Left forelimb (tissue), 1 donor: ENCODE data around the gene AGAP6.
"Not testable (repeated sequence)": the region's sequence is repeated elsewhere in the genome, so short reads cannot be mapped to it uniquely, and the experiment has no call there.

ENCODE experiments used
- DNase-seq: peaks from one replicate; pipeline ENCODE4 v3.0.0-alpha.2; 2018; ENCODE audit warnings: low spot score

Gene AGAP6

GRCh38 chr10:49988376-49988775 is at the start of gene AGAP6:
Gene AGAP6 (plus strand): TSS chr10:49988406. CDS start chr10:49988716, 310 bp downstream.
- DNase-seq: not testable (repeated sequence)

- peak; percentile 86 for DNase-seq
These were observed 46.5 kb upstream of the AGAP6 start, which contains the start of the genes PARG and TIMM23B for GRCh38 chr10:49941447-49942338. Gene PARG (minus strand): TSS chr10:49942027. CDS start chr10:49941725, 302 bp downstream. Gene TIMM23B (plus strand): TSS chr10:49942053. CDS start chr10:49942195, 142 bp downstream.

GRCh38 chr10:49942339-49942705 is 45.9 kb upstream of the AGAP6 start:
- not testable (repeated sequence) for DNase-seq

- not testable (repeated sequence) for DNase-seq
These were observed 44.6 kb upstream of the AGAP6 start for GRCh38 chr10:49943607-49944006.

DNA sequence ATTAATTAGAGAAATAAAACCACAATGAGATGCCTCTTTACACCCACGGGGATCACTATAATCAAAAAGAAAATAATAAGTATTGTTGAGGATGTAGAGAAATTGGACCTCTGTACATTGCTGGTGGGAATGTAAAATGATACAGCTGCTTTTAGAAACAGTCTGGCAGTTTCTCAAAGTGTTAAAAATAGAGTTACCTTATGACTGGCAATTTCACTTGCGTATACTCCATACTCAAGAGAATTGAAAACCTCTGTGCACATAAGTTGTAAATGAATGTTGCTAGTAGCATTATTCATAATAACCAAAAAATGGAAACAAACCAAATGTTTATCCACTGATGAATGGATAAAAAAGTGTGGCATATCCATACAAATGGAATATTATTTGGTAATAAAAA is 40.1 kb upstream of the AGAP6 start:
- not testable (repeated sequence) for DNase-seq

GRCh38 chr10:49948737-49949136 is 39.5 kb upstream of the AGAP6 start:
- not testable (repeated sequence) for DNase-seq

GRCh38 chr10:49952006-49952405 is 36.2 kb upstream of the AGAP6 start:
- not testable (repeated sequence) for DNase-seq

GRCh38 chr10:49953122-49953521 is 35.1 kb upstream of the AGAP6 start:
- DNase-seq: not testable (repeated sequence)

DNA sequence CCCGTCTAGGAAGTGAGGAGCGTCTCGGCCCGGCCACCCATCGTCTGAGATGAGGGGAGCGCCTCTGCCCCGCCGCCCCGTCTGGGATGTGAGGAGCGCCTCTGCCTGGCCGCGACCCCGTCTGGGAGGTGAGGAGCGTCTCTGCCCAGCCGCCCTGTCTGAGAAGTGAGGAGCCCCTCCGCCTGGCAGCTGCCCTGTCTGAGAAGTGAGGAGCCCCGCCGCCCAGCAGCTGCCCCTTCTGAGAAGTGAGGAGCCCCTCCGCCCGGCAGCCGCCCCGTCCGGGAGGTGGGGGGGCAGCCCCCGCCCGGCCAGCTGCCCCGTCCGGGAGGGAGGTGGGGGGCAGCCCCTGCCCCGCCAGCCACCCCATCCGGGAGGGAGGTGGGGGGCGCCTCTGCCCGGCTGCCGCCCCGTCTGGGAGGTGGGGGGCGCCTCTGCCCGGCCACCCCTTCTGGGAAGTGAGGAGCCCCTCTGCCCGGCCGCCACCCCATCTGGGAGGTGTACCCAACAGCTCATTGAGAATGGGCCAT is 17.8 kb upstream of the AGAP6 start:
- not testable (repeated sequence) for DNase-seq

DNA sequence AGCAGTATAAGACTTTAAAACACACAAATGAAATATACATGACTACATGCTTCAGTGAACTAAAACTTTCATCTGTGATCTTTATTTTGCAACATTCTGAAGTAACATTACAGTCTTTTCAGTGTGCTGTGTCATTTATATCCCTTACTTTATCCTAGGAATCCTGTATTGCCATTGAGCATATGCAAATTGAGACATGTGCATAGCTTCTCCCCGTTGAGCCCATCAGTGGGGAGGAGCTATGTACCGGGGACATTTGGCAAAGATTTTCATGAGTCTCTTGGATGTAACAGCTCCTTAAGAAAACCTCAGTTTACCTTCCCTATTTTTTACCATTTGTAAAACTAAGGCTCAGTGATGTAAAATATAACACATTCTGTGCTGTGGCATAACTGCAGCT is 16.7 kb upstream of the AGAP6 start:
- not testable (repeated sequence) for DNase-seq

GRCh38 chr10:49972094-49972493 is 16.1 kb upstream of the AGAP6 start:
- DNase-seq: not testable (repeated sequence)

- DNase-seq: not testable (repeated sequence)
These were observed 10.4 kb upstream of the AGAP6 start for GRCh38 chr10:49977756-49978155.

DNA sequence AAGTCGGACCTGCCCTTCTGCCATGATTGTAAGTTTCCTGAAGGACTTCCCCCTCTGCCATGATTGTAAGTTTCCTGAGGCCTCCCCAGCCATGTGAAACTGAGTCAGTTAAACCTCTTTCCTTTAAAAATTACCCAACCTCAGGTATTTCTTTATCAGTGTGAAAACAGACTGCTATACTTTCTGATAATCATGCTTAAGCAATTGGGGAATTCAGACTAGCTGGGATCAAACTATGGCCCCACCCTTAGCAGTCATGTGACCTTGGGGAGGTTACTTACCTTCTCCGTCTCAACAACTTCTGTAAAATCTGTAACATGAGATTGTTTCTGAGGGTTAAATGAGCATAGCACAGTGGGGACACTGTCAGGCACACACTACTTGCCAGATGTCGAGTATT is 999 bp upstream of the AGAP6 start:
- DNase-seq: not testable (repeated sequence)

GRCh38 chr10:49995321-49995720 is 7.1 kb downstream of the AGAP6 start:
- DNase-seq: not testable (repeated sequence)

DNA sequence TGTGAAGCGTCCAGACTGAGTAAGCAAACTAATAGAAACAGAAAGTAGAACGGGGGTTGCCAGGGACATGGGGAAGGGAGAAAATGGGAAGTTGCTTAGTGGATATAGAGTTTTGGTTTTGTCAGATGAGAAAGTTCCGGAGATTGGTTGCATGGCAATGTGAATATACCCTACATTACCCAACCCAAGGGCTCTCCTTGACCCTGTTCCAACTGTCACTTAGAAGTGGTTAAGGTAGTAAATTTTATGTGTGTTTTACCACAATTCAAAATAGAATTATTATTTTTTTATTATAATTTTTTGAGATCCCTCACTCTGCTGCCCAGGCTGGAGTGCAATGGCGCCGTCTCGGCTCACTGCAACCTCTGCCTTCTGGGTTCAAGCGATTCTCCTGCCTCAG is 25.8 kb downstream of the AGAP6 start:
- DNase-seq: not testable (repeated sequence)

GRCh38 chr10:50015596-50016220 is 27.5 kb downstream of the AGAP6 start:
- not testable (repeated sequence) for DNase-seq

GRCh38 chr10:50016926-50017325 is 28.7 kb downstream of the AGAP6 start:
- not testable (repeated sequence) for DNase-seq

GRCh38 chr10:50017646-50018045 is 29.4 kb downstream of the AGAP6 start:
- not testable (repeated sequence) for DNase-seq

GRCh38 chr10:50019279-50019678 is 31.1 kb downstream of the AGAP6 start:
- DNase-seq: not testable (repeated sequence)

- DNase-seq: not testable (repeated sequence)
These were observed 32.3 kb downstream of the AGAP6 start for GRCh38 chr10:50020451-50021024.

GRCh38 chr10:50021646-50022045 is 33.4 kb downstream of the AGAP6 start:
- DNase-seq: no peak

DNA sequence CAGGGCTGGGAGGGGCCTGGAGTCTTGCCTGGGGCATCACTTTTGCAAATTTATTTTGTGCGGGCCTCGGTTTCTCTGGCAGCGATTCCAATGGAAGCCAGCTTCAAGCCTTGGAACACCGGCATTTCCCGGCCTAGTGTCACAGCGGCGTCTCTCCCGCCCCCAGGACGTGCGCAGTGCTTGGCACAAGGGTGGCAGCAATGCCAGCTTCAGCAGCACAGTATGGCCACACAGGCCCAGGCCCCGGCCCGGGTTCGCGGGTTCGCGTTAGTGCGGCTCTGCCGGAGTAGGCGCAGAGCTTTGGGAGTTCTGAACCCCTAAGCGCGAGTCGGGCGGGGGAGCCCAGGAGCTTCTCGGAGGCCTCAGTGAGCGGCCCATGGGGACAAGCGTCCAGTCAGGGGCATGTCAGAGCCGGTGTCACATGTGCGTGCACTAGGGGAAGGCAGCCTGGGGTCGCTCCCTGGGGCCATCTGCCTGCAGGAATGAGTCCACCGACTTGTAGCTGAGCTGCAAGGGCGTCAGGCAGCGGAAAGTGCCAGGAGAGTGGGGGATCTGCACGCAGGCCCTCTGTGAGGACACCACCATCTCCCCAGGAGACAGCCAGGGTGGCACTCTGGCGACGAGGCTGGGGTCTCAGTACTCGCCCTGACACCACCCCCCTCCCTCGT is 36.6 kb downstream of the AGAP6 start:
- not testable (repeated sequence) for DNase-seq
